ENCODE results near the gene PERP.

PERP gene

DNA sequence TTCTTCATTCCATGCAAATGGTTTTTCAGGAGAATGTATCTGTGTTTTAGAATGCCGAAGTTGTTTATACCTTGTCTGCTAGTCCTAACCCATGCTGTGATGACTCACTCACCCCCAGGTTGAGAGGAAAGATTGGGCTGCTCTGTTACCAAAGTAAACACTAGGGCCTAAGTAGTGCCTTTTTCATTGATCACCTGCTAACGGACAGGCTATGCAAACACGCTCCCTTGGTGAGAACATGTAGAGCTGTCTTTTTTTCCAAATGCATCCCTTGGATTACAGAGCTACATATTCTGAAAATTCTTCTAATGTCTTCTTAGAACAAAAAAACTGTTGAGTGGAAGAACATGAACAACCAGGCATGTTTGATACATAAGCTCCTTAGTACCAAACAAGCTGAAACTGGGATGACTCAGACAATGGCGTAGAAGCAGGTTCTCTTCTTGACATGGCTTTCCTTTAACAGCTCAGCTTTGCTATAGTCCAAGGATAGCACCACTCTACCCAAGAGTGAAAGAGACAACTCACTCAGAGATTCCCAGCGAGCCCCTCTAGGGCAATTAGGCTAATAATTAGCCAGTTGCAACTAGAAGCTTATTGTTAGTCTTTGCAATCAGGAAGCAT, 20.5 kb downstream of the PERP start (continued):
- TF ChIP-seq HOXD13 (CRISPR knock-in tag; IDR thresholded peaks at IDR 0.05; ENCODE audit: borderline replicate concordance): 0 out of 2 replicates have a peak, but pooled peaks have one; percentile 38
- no peak for TF ChIP-seq ZBTB10 (tag by site-specific recombination; IDR thresholded peaks at IDR 0.05)
- TF ChIP-seq ZNF366 (tag by site-specific recombination; conservative IDR thresholded peaks at IDR 0.05): peak; percentile 70; the same call in 1 of the 2 replicates
- TF ChIP-seq ZNF645 (tag by site-specific recombination; IDR thresholded peaks at IDR 0.05): no peak
- peak; percentile 62; the same call in 1 of the 2 replicates for TF ChIP-seq ZNF335 (tag by site-specific recombination; conservative IDR thresholded peaks at IDR 0.05)
- TF ChIP-seq ZNF133 (tag by site-specific recombination; IDR thresholded peaks at IDR 0.05): no peak
- TF ChIP-seq ZEB2 (tag by site-specific recombination; IDR thresholded peaks at IDR 0.05): 0 out of 2 replicates have a peak, but pooled peaks have one; percentile 30
- TF ChIP-seq ZNF654 (tag by site-specific recombination; IDR thresholded peaks at IDR 0.05; ENCODE audit: low read depth): no peak
- TF ChIP-seq ZNF184 (tag by site-specific recombination; IDR thresholded peaks at IDR 0.05): peak; percentile 65; the same call in 1 of the 2 replicates
- peak; percentile 84 for TF ChIP-seq GFI1B (tag by site-specific recombination; IDR thresholded peaks at IDR 0.05)

GRCh38 chr6:138085839-138086222, 21.4 kb downstream of the PERP start:
- peaks cover 35% of the 10 kb centered on the region for H3K4me1 ChIP-seq (ENCODE audit: control insufficient read depth, insufficient read depth, low read length)
- TF ChIP-seq ZNF792 (tag by site-specific recombination; IDR thresholded peaks at IDR 0.05) (no peak), SP7 (tag by site-specific recombination; IDR thresholded peaks at IDR 0.05) (no peak)
- no peaks in the 10 kb centered on the region for H3K9me3 ChIP-seq (ENCODE audit: control insufficient read depth, insufficient read depth, low read depth, low read length)
- peaks cover 0 to 1% of the 10 kb centered on the region in 2 experiments; a peak in 1 of 3 replicates for H3K36me3 ChIP-seq (ENCODE audit: control insufficient read depth in 2 of 2, insufficient read depth in 1 of 2, low read length in 2 of 2)
- ChIA-PET POLR2A (interaction anchor here (1.6 kb wide), 1 partner anchor 19 kb away, joined by 12 read pairs; no protein-coding TSS in a partner anchor), CTCF (interaction anchor here (1.2 to 2.2 kb wide), 3 partner anchors 31 to 81 kb away, joined by 3 to 10 read pairs (median 6); no protein-coding TSS in a partner anchor)
- no peak overlapping the region for H3K4me3 ChIP-seq (ENCODE audit: low read depth, low read length)
- no peak overlapping the region for H3K27ac ChIP-seq (ENCODE audit: extremely low read depth, low read depth, low read length)

DNA sequence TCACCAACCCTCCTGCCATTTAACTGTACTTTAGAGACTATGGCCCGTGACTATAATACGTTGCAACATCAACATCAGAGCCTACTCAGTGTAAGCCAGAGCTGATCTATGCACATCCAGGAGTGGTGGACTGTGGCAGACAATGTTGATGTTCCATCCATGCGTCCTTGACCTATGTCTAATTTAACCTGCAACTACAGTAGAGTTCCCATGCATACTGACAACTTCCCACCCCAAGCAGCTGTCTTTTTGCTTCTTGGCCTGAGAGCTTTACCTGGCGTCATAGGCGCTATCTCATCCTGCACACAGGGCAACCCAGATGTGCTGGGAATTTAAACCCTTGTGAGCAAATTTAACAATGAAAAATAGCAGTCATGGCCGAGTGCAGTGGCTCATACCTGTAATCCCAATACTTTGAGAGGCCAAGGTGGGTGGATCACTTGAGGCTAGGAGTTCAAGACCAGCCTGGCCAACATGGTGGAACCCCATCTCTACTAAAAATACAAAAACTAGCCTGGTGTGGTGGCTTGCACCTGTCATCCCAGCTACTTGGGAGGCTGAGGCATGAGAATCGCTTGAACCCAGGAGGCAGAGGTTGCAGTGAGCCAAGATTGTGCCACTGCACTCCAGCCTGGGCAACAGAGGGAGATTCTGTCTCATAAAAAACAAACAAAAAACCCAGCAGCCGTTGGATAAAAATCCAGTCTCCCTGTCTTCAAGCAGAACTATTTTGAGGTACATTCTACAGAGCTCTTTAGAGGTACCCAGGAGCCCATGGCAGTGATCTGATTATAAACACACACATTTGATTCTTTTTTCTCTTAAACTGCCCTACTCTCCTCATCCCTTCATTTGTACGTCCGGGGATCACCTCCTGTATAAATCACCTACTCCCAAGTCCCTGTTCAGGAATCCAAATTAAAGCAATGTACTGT, 22.0 kb downstream of the PERP start:
- Histone ChIP-seq H3K27ac (ENCODE audit: extremely low read depth, low read depth, low read length) (no peak overlapping the region), H3K4me3 (ENCODE audit: low read depth, low read length) (no peak overlapping the region), H3K9me3 (ENCODE audit: control insufficient read depth, insufficient read depth, low read depth, low read length) (no peaks in the 10 kb centered on the region), H3K36me3 (ENCODE audit: control insufficient read depth in 2 of 2, insufficient read depth in 1 of 2, low read length in 2 of 2) (no peaks in the 10 kb centered on the region), H3K4me1 (ENCODE audit: control insufficient read depth, insufficient read depth, low read length) (peaks cover 35% of the 10 kb centered on the region)
- ChIA-PET POLR2A (no interaction called here), CTCF (interaction anchor here (1.0 to 1.4 kb wide), 3 partner anchors 78 to 82 kb away, joined by 3 to 6 read pairs (median 6); no protein-coding TSS in a partner anchor)
- no peak for TF ChIP-seq ZNF664 (tag by site-specific recombination; IDR thresholded peaks at IDR 0.05)
- no peak for TF ChIP-seq ZNF423 (tag by site-specific recombination; IDR thresholded peaks at IDR 0.05)
- no peak for TF ChIP-seq GLI2 (tag by site-specific recombination; IDR thresholded peaks at IDR 0.05; ENCODE audit: borderline replicate concordance, low read depth)
- TF ChIP-seq KLF10 (tag by site-specific recombination; IDR thresholded peaks at IDR 0.05): no peak
- no peak for TF ChIP-seq PRDM6 (tag by site-specific recombination; IDR thresholded peaks at IDR 0.05)
- TF ChIP-seq BCL11A (tag by site-specific recombination; IDR thresholded peaks at IDR 0.05; ENCODE audit: low read depth): no peak
- TF ChIP-seq ZNF341 (tag by site-specific recombination; IDR thresholded peaks at IDR 0.05; ENCODE audit: low read depth): no peak
- TF ChIP-seq, protein P1, sequence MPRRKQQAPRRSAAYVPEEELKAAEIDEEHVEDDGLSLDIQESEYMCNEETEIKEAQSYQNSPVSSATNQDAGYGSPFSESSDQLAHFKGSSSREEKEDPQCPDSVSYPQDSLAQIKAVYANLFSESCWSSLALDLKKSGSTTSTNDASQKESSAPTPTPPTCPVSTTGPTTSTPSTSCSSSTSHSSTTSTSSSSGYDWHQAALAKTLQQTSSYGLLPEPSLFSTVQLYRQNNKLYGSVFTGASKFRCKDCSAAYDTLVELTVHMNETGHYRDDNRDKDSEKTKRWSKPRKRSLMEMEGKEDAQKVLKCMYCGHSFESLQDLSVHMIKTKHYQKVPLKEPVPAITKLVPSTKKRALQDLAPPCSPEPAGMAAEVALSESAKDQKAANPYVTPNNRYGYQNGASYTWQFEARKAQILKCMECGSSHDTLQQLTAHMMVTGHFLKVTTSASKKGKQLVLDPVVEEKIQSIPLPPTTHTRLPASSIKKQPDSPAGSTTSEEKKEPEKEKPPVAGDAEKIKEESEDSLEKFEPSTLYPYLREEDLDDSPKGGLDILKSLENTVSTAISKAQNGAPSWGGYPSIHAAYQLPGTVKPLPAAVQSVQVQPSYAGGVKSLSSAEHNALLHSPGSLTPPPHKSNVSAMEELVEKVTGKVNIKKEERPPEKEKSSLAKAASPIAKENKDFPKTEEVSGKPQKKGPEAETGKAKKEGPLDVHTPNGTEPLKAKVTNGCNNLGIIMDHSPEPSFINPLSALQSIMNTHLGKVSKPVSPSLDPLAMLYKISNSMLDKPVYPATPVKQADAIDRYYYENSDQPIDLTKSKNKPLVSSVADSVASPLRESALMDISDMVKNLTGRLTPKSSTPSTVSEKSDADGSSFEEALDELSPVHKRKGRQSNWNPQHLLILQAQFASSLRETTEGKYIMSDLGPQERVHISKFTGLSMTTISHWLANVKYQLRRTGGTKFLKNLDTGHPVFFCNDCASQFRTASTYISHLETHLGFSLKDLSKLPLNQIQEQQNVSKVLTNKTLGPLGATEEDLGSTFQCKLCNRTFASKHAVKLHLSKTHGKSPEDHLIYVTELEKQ (tag by site-specific recombination; IDR thresholded peaks at IDR 0.05; ENCODE audit: borderline replicate concordance): no peak
- TF ChIP-seq ZFP3 (tag by site-specific recombination; IDR thresholded peaks at IDR 0.05; ENCODE audit: low read depth): no peak
- TF ChIP-seq TRIM28 (IDR thresholded peaks at IDR 0.05; ENCODE audit: borderline replicate concordance, low read length): no peak
- TF ChIP-seq ZNF571 (tag by site-specific recombination; IDR thresholded peaks at IDR 0.05): no peak

All from HEK293 (cell line).